ENCODE results near the gene CELSR2. TPM values are rescaled to one million over a fixed set of nuclear protein-coding genes. Genes with fewer than 3 reads are reported as not detected.

Gene CELSR2
- total and polyA plus RNA-seq, 10 donors, result 0.20 to 2.9 (median 1.1) TPM

- peak; percentile 78 for DNase-seq
- intact Hi-C loops (cut with DNase I; ENCODE audit: low total_unique reads), result no loop called here
- H3K36me3 ChIP-seq, result no peaks in the 10 kb centered on the region
Observed at GRCh38 chr1:109249654-109250401, 489 bp downstream of the CELSR2 start.

DNA sequence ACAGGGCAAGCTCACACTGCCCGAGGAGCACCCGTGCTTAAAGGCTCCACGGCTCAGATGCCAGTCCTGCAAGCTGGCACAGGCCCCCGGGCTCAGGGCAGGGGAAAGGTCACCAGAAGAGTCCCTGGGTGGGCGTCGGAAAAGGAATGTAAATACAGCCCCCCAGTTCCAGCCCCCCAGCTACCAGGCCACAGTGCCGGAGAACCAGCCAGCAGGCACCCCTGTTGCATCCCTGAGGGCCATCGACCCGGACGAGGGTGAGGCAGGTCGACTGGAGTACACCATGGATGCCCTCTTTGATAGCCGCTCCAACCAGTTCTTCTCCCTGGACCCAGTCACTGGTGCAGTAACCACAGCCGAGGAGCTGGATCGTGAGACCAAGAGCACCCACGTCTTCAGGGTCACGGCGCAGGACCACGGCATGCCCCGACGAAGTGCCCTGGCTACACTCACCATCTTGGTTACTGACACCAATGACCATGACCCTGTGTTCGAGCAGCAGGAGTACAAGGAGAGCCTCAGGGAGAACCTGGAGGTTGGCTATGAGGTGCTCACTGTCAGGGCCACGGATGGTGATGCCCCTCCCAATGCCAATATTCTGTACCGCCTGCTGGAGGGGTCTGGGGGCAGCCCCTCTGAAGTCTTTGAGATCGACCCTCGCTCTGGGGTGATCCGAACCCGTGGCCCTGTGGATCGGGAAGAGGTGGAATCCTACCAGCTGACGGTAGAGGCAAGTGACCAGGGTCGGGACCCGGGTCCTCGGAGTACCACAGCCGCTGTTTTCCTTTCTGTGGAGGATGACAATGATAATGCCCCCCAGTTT, 1.3 kb downstream of the CELSR2 start:
- WGBS, 5 donors, result 91 to 95% (median 91%) methylated on average over 21 to 33 of the region's 33 CpGs
- H3K36me3 ChIP-seq, result no peaks in the 10 kb centered on the region
- no peak overlapping the region for H3K27ac ChIP-seq
- H3K4me1 ChIP-seq, result peaks cover 0 to 41% (median 26%) of the 10 kb centered on the region in 6 donors
- intact Hi-C loops (cut with DNase I; ENCODE audit: low total_unique reads), result no loop called here
- TF ChIP-seq CTCF (IDR thresholded peaks at IDR 0.05 in 8 of 11, conservative IDR thresholded peaks at IDR 0.05 in 3 of 11) (no peak), POLR2A (IDR thresholded peaks at IDR 0.05) (no peak), POLR2AphosphoS5 (IDR thresholded peaks at IDR 0.05) (no peak)
- peak; percentile 48 for DNase-seq
- peak overlapping the region in 4 of 8 donors; percentile 46 to 86 (median 58) for H3K4me3 ChIP-seq
- no peaks in the 10 kb centered on the region for H3K9me3 ChIP-seq
- H3K27me3 ChIP-seq (replicated peaks in 1 of 7), result peaks cover 0 to 62% (median 7%) of the 10 kb centered on the region in 7 donors

More at GRCh38 chr1:109249654-109250401, 489 bp downstream of the CELSR2 start:
- WGBS, 5 donors, result 3 to 17% (median 3%) methylated on average over 12 to 80 of the region's 80 CpGs; no CpG with 5 or more reads in 1 of the 5 donors
- no peak for TF ChIP-seq POLR2A (IDR thresholded peaks at IDR 0.05)
- no peak for TF ChIP-seq POLR2AphosphoS5 (IDR thresholded peaks at IDR 0.05)
- no peak for TF ChIP-seq CTCF (IDR thresholded peaks at IDR 0.05 in 8 of 11, conservative IDR thresholded peaks at IDR 0.05 in 3 of 11)
- Histone ChIP-seq H3K9me3 (no peaks in the 10 kb centered on the region), H3K4me3 (peak overlapping the region; percentile 25 to 86 (median 58)), H3K27ac (no peak overlapping the region), H3K27me3 (replicated peaks in 1 of 7) (peaks cover 0 to 65% (median 7%) of the 10 kb centered on the region in 7 donors), H3K4me1 (peaks cover 0 to 35% (median 23%) of the 10 kb centered on the region in 6 donors)

GRCh38 chr1:109251277-109252166, 2.2 kb downstream of the CELSR2 start:
- DNase-seq, result peak; percentile 66
- 92 to 96% (median 95%) methylated on average over 27 to 32 of the region's 32 CpGs for WGBS, 5 donors
- no peak overlapping the region for H3K4me3 ChIP-seq
- H3K36me3 ChIP-seq, result no peaks in the 10 kb centered on the region
- intact Hi-C loops (cut with DNase I; ENCODE audit: low total_unique reads), result no loop called here
- peaks cover 0 to 55% (median 7%) of the 10 kb centered on the region in 7 donors for H3K27me3 ChIP-seq (replicated peaks in 1 of 7)
- peaks cover 0 to 41% (median 26%) of the 10 kb centered on the region in 6 donors for H3K4me1 ChIP-seq
- H3K27ac ChIP-seq, result no peak overlapping the region
- no peak for TF ChIP-seq POLR2AphosphoS5 (IDR thresholded peaks at IDR 0.05)
- no peak for TF ChIP-seq CTCF (IDR thresholded peaks at IDR 0.05 in 8 of 11, conservative IDR thresholded peaks at IDR 0.05 in 3 of 11)
- no peak for TF ChIP-seq POLR2A (IDR thresholded peaks at IDR 0.05)
- no peaks in the 10 kb centered on the region for H3K9me3 ChIP-seq

Data from spleen (tissue), 11 donors.